NT2/D1 (cell line): Measurements from ENCODE around the gene G6PC3.
"Not testable (repeated sequence)": the region's sequence is repeated elsewhere in the genome, so short reads cannot be mapped to it uniquely, and the experiment has no call there.

ENCODE experiments used
- DNase-seq: peaks from one replicate; pipeline ENCODE4 v3.0.0-alpha.2; 2011; ENCODE audit warnings: low read depth, low spot score
- H3K27me3 ChIP-seq: 2 replicates; pipeline ENCODE4 v1.6.0; 2011; ENCODE audit warnings: mild to moderate bottlenecking; ENCODE audit not compliant: insufficient read length, insufficient read depth
- H3K36me3 ChIP-seq: 2 replicates; pipeline ENCODE4 v1.6.1; 2011; ENCODE audit warnings: mild to moderate bottlenecking, low read length, mixed read lengths; ENCODE audit not compliant: insufficient read depth, insufficient read length
- H3K4me1 ChIP-seq: 2 replicates; pipeline ENCODE4 v1.5.1; 2011; ENCODE audit not compliant: insufficient read depth, insufficient read length
- H3K4me3 ChIP-seq: 2 replicates; pipeline ENCODE4 v1.5.1; 2011; ENCODE audit warnings: low read depth; ENCODE audit not compliant: insufficient read length
- H3K9ac ChIP-seq: 2 replicates; pipeline ENCODE4 v1.6.0; 2011; ENCODE audit warnings: low read depth; ENCODE audit not compliant: insufficient read length
- H3K9me3 ChIP-seq: 2 replicates; pipeline ENCODE4 v1.5.1; 2011; ENCODE audit warnings: mild to moderate bottlenecking, low read length; ENCODE audit not compliant: insufficient read depth
- SUZ12 ChIP-seq: IDR thresholded peaks from 2 replicates; pipeline ENCODE4 v1.6.1; 2011; ENCODE audit not compliant: insufficient read length, insufficient read depth; ENCODE audit errors: extremely low read depth
- YY1 ChIP-seq: IDR thresholded peaks from 2 replicates; pipeline ENCODE4 v1.6.1; 2011; ENCODE audit not compliant: insufficient read length, insufficient read depth
- ZNF274 ChIP-seq: IDR thresholded peaks from 2 replicates; pipeline ENCODE4 v1.6.1; 2011; ENCODE audit warnings: mild to moderate bottlenecking, low read depth, low read length

Gene G6PC3

GRCh38 chr17:44117351-44117750 lies 46.8 kb downstream of the G6PC3 start:
- peaks cover 24% of the 10 kb centered on the region for H3K36me3 ChIP-seq
- DNase-seq, result no peak
- TF ChIP-seq ZNF274 (no peak), SUZ12 (no peak), YY1 (no peak)
- H3K9me3 ChIP-seq, result no peaks in the 10 kb centered on the region
- H3K4me1 ChIP-seq, result peaks cover 23% of the 10 kb centered on the region
- no peak overlapping the region for H3K9ac ChIP-seq
- H3K27me3 ChIP-seq, result no peaks in the 10 kb centered on the region
- H3K4me3 ChIP-seq, result no peak overlapping the region

DNA sequence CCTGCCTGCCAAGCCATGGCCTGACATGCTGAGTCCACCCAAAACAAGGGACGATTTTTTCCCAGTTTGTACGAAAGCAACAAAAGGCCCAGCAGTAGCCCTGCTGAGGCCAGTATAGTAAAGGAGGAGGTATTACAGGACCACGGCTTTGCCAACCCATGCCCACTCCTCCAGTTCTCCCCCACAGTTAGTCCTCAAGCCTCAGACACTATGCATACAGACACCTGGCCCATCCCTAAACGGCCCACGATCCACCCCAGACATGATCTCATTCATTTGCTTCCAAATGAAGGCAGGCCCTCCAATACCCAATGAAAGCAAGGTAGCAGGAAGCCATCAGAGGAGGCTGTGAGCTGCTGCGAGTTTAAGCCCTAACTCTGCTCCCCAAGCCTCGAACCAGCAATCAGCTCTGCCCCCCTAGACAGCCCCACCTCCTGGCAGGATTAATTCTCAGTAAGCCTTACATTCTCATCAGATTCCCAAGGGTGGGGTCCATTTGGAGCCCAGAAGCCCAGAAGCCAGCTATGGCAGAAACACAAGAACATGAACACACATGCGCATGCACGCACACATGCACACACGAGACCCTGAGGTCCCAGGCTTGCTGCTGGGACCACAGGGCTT lies 48.0 kb downstream of the G6PC3 start:
- H3K9me3 ChIP-seq, result no peaks in the 10 kb centered on the region
- H3K4me3 ChIP-seq, result no peak overlapping the region
- peaks cover 24% of the 10 kb centered on the region for H3K36me3 ChIP-seq
- no peak overlapping the region for H3K9ac ChIP-seq
- peaks cover 7% of the 10 kb centered on the region for H3K27me3 ChIP-seq
- H3K4me1 ChIP-seq, result peaks cover 20% of the 10 kb centered on the region
- TF ChIP-seq SUZ12, result no peak
- TF ChIP-seq YY1, result no peak
- TF ChIP-seq ZNF274, result no peak
- no peak for DNase-seq

GRCh38 chr17:44119062-44119461 lies 48.5 kb downstream of the G6PC3 start:
- peaks cover 23% of the 10 kb centered on the region for H3K36me3 ChIP-seq
- peaks cover 7% of the 10 kb centered on the region for H3K27me3 ChIP-seq
- no peak overlapping the region for H3K9ac ChIP-seq
- peaks cover 20% of the 10 kb centered on the region for H3K4me1 ChIP-seq
- no peak for TF ChIP-seq ZNF274
- TF ChIP-seq SUZ12, result no peak
- no peak for TF ChIP-seq YY1
- H3K9me3 ChIP-seq, result no peaks in the 10 kb centered on the region
- no peak for DNase-seq
- no peak overlapping the region for H3K4me3 ChIP-seq

- peaks cover 20% of the 10 kb centered on the region for H3K4me1 ChIP-seq
- TF ChIP-seq YY1 (no peak), SUZ12 (no peak), ZNF274 (no peak)
Observed at GRCh38 chr17:44119798-44120197, 49.3 kb downstream of the G6PC3 start.

DNA sequence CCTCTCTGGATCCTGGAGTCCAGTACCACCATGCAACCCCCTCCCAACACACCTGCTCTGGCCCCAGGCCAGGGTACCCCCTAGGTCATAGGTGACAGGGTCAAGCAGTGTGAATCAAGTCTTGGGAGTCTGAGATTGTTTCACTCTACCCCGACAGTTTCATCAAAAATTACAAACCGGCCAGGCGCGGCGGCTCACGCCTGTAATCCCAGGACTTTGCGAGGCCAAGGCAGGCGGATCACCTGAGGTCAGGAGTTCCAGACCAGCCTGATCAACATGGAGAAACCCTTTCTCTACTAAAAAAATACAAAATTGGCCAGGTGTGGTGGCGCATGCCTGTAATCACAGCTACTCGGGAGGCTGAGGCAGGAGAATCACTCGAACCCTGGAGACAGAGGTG lies 49.7 kb downstream of the G6PC3 start:
- DNase-seq, H3K9me3 ChIP-seq, H3K4me3 ChIP-seq, H3K27me3 ChIP-seq: not testable (repeated sequence)
- Histone ChIP-seq H3K9ac (peak overlapping the region; percentile 23), H3K4me1 (peaks cover 18% of the 10 kb centered on the region), H3K36me3 (peaks cover 13% of the 10 kb centered on the region)

More at GRCh38 chr17:44119798-44120197, 49.3 kb downstream of the G6PC3 start:
- Histone ChIP-seq H3K4me3 (no peak overlapping the region), H3K9me3 (no peaks in the 10 kb centered on the region), H3K36me3 (peaks cover 18% of the 10 kb centered on the region), H3K9ac (peak overlapping the region; percentile 23), H3K27me3 (peaks cover 7% of the 10 kb centered on the region)
- DNase-seq, result no peak

- Histone ChIP-seq H3K9ac (peak overlapping the region; percentile 4), H3K27me3 (peaks cover 7% of the 10 kb centered on the region), H3K4me1 (peaks cover 14% of the 10 kb centered on the region), H3K9me3 (no peaks in the 10 kb centered on the region), H3K4me3 (no peak overlapping the region), H3K36me3 (peaks cover 10% of the 10 kb centered on the region)
- TF ChIP-seq ZNF274 (no peak), YY1 (no peak), SUZ12 (no peak)
- DNase-seq, result no peak
Observed at GRCh38 chr17:44120851-44121605, 50.5 kb downstream of the G6PC3 start.

- Histone ChIP-seq H3K9ac (peak overlapping the region; percentile 87), H3K4me1 (peaks cover 14% of the 10 kb centered on the region), H3K27me3 (peaks cover 7% of the 10 kb centered on the region), H3K9me3 (no peaks in the 10 kb centered on the region), H3K36me3 (peaks cover 2% of the 10 kb centered on the region), H3K4me3 (peak overlapping the region; percentile 83)
- DNase-seq, result no peak
- TF ChIP-seq ZNF274 (no peak), SUZ12 (no peak)
Observed at GRCh38 chr17:44121997-44122815, 51.7 kb downstream of the G6PC3 start.
